GM21825 (cell line): ENCODE data around the gene MRC1.

ENCODE experiments used
- ATAC-seq: cut with Tn5 transposase; IDR thresholded peaks from one replicate; pipeline ENCODE4 v1.9.1; 2021; ENCODE audit warnings: mild to moderate bottlenecking, moderate library complexity; ENCODE audit not compliant: unreplicated experiment

Gene MRC1

DNA sequence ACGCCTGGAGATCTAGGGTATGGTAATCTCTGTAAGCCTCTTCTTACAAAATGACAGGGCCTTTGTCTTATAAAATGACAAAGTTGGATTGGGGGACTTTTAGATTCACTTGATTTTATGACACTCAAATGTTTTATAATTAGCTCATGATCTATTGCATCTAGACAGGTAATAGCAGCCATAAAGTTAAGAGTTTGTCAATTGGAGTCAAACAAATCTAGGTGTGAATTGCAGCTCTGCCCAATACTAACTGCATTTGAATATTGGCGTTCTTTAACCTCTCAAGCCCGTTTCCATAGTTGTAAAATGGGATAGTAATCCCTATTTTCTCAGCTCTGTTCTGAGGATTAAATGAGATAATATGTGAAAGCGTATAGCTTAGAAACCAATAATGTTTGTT, 14.1 kb upstream of the MRC1 start:
- no peak for ATAC-seq

DNA sequence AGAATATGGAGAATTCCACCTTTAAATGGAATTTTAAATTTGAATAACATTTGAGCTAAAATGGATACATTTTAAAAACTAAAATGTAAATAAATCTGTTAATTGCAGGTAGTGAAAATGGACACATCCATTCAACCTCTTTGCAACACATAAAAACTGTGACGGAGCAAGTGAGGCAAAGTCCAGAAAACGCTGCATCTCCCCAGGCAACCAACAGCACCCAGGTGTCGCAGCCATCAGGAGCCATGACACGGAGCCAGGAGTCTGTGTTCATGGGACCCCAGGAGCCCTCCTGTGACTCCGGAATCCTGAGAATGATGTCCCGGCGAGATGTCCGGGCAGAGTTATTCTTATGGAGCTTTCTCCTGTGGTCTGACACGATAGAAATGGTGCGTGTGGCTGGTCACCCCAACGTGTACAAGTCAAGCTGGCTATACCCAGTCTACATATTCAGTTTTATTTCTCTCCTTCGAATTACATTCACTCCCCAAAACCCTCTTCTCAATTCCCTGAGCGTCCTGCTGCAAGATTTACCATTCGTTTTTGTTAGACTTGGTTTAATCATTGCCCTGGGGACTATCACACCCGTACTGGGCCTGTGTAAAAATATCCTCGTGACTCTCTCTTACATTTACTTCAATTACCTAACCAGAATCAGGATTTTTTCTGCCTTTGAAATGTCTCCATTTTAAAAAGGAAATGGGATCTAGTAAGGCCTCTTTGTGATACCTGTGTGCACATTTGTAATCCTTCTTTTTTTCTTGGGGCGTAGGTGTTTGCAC, 13.1 kb upstream of the MRC1 start:
- no peak for ATAC-seq

DNA sequence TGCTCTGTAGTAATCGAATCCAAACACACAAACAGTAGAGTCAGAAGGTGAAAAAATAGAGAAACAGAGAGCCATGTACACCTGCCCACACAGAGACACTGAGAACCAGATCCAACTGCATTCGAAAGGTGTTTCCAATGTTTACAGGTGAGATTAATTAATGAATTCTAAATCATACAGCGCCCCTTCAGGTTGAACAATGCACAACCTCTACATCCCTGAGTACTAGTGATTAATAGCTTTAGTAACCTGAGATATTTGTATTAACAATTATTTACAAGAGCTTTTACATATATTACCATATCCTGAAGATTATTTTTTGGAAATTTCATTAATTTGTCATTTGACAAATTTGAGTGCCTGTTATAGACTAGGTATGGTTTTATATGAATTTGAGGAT, 7.6 kb upstream of the MRC1 start:
- ATAC-seq, result no peak

DNA sequence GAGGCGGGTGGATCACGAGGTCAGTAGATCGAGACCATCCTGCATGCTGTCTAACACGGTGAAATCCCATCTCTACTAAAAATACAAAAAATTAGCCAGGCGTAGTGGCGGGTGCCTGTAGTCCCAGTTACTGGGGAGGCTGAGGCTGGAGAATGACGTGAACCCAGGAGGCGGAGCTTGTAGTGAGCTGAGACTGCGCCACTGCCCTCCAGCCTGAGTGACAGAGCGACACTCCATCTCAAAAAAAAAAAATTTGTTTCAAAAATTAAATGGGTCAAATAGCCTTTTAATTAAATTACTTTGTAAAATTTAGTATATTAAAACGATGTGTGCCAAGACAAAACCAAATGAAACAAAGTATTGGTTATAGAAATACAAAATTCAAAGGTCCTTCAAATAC, 6.8 kb upstream of the MRC1 start:
- ATAC-seq, result no peak

DNA sequence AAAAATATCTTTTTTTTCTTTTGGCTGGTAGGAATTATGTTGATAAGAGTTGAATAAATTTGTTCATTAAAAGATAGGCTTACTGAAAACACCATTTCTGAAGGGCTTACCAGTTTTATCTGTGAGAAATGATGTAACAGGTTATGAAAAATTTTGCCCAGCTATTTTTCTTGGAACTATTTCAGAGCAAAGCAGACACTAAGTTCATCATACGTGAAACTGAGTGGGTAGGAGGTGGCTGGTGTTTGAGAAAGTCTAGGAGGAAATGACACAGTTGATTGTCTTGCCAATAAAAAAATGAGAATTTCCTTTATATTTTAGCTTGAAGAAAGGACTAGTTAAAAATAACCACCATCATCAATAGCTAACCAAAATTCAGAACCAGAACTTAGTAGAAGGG, 6.2 kb upstream of the MRC1 start:
- ATAC-seq, result no peak

DNA sequence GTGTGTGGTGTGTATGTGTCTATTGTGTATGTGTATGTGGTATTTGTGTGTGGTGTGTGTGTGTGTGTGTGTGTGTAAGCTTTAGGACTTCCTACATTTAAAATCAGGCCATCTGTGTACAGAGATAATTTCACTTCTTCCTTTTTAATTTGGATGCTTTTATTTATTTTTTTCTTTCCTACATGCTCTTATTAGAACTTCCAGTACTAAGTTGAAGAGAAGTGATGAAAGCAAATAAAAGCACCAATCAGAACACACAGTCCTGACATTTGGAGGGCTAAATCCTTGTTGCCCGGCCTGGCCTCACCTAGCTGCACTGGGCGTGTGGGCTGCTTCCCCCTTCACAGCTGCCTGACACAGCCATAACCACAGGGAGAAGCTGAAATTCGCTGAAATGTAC, 3.8 kb upstream of the MRC1 start:
- no peak for ATAC-seq

DNA sequence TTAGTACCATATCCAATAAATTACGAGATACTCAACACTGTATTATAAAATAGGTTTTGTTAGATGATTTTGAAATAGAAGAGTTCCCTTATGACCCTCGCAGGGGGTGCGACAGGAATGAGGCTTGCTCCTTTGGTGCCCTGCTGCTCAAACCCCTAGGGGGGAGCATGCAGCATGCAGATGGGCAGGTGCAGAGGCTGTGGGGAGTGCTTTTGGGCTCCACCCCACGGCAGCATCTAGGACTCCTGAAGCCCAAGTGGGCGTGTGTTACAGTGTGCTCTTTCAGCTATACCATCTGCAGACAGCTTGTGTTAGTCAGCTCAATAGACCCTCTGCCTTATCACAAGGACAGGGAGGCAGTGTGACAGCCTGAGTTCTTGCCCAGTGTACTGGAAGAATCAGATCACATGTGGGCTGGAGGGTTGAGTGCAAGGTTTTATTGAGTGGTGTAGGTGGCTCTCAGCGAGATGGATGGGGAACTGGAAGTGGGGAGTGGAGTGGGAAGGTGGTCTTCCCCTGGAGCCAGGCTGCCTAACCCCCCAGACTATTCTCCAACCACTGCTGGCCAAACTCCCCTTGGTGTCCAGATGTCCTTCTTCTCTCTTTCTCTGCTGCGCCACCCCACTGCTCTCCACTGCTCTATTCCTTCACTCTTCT, 3.1 kb upstream of the MRC1 start:
- ATAC-seq, result peak; percentile 61

DNA sequence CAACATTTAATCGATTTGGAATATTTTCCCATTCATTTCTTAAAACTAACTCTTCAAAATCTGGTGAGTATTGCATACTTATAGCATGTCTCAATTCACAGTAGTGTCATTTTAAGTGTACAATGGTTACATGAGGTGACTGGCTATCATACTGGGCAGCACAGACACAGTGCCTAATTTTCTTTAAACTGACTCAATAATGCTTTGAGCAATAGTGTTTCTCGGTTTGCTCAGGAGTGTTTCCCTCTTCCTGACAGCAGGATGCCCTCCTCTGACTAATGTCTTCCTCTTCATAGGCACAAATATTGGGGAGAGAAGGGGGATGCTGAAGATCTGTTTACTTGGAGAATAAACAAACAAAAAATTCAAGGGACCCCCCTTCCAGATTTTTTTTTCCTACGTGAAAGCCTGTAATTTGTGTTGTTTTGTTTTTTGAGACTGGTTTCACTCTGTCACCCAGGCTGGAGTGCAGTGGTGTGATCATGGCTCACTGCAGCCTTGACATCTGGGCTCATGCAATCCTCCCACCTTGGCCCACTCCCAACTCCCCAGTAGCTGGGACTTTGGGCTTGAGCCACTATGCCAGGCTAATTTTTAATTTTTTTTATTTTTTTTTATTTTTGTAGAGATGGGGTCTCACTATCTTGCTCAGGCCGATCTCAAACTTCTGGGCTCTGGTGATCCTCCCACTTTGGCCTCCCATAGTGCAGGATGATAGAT, 2.2 kb downstream of the MRC1 start:
- ATAC-seq, result no peak

DNA sequence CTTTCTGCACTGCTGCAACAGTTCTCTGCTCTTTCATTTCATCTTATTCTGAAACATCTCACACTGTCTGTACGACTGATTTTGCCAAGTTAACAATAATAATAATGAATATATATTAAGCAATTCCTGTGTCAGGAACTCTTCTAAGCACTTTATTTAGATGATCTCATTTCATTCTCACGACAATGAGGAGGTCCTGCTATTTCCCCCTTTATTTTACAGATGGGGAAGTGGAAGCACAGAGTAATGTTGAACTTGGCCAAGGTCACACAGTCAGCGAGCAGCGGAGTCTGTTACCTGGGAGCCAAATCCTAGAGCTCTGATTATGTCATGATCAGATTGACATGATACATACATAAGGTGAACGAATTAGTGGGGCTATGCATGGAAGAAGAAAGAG, 5.8 kb downstream of the MRC1 start:
- ATAC-seq, result no peak

DNA sequence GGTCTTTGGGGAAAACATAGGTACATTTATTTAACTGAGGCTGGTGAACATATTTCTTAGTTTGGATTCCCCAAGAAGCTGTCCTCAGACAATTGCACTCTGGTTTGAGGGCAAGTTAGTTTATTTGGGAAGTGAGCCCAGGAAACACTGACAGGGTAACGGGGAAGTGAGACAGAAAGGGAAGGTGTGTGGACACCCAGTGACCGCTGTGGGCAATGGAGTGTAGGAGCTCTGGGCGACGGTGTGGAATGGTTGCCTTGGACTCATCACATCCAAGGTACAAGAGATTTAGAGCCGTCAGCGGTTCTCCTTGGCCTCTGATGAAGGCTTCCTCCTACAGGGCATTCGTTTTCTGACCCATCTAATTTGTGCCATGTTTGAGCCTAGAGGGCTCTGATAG, 7.1 kb downstream of the MRC1 start:
- no peak for ATAC-seq

DNA sequence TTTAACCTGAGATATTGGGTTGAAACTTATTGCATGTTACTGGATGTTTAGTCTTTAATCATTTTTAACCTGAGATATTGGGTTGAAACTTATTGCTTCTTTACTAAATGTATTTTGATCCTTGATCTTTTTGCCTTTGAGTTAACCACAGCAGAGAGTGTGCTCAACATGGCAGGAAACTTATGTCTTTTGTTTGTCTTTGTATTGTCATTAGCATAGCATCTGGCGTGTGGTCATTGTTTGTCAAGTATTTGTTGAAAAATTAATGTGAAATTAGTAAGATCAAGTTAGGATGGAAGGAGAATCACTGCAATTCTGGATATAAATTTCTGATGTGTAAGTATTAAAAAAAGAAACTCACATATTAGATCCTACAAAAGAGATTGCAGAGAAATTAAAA, 8.2 kb downstream of the MRC1 start:
- no peak for ATAC-seq

DNA sequence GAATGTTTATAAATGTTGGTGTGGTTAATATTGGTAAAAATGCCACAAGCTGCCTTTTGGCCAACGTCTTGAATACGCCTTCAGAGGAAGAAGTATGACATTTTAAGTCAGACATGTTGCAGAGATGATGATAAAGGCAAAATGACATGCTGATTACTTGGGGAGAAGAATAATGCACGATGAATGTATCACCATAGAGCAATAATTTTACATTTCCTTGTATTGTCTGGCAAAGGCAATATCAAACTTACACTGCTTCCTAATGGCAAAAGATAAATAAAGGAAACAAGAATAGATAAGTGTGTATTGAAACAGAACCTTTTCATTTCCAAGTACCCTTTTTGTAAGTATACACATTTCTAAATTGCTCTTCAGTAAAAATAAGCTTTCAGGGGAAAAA, 8.6 kb downstream of the MRC1 start:
- ATAC-seq, result no peak

DNA sequence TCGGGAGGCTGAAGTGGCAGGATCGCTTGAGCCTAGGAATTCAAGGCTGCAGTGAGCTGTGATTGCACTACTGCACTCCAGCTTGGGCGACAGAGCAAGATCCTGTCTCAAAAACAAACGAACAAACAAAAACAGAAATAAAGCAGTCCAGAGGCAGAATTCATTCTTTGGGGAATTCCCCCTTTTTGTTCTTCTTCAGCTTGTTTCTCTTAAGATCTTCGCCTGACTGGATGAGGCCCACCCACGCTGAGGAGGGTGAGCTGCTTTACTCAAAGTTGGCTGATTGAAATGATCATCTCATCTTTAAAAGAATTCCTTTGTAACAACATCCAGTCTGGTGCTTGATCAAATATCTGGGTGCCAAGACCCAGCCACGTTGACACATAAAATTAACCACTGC, 10.7 kb downstream of the MRC1 start:
- ATAC-seq, result no peak

DNA sequence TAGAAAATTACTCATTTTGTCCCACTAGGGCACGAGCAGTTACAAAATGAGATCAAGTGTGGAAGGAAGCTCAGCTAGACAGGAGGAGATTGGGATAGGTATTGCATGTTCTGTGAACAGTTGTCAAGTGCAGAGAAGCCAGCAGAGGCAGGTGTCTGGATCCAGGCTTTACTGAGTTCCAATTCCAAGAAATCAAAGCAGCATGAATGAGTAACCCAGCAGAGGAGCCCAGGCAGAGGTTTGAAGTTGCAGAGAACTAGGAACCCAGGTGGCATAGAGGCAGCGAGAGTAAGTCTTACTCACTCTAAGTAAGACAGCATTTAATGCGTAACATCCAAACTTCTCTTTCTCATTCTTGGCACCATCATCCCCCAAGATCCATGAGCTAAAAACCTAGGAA, 11.8 kb downstream of the MRC1 start:
- no peak for ATAC-seq

DNA sequence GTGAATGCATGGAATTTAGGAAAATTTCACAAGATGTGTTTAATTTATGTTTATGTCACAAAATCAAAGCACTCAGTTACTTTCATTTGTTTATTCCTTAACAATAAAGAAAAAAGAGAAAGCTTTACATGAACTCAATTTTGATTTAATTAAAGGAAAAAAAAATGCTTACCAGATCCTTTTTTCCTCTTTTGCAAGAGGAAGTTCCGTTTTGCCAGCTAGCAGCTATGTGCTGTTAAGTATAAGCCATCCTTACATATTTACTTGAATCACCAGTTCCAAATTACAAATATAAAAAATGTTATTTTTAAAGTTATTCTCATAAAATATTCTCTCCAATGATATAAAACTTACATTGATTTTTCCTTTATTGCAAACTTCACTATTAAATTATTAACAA, 12.7 kb downstream of the MRC1 start:
- no peak for ATAC-seq

DNA sequence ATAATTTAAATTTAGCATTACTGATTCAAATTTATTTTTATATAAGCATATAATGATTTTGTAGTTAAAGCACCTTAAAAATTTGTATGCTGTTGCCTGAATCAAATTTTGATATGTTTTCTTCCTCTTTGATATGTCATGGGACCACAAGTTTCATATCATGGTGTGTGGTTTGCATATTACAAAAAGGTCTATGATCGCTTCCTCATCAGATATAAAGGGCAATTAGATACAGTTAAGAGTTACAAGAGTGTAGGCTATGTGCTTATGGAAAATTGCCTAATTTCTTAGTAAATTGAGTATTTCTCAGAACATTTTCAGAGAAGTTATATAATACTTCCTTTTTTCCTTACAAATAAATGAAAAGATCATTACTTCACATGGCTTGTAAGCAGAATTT, 22.2 kb downstream of the MRC1 start:
- no peak for ATAC-seq

DNA sequence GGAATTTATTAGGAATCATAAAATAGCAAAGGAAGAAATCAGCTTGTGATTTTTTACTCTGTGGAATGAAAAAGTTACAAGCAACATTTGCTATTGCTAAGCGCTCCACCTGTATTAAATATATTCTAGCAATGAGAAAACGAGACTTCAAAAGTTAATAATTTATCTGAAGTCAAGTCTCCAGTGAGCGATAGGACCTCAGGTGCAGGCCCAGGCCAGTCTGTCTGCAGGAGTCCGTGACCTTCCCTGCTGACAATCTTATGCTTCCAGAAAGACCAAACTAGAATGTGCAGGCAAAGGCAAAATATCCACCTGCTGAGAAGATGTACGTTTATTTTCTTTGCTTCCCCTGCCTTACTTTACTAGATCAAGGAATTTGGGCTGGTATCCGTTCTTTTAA, 22.7 kb downstream of the MRC1 start:
- no peak for ATAC-seq

DNA sequence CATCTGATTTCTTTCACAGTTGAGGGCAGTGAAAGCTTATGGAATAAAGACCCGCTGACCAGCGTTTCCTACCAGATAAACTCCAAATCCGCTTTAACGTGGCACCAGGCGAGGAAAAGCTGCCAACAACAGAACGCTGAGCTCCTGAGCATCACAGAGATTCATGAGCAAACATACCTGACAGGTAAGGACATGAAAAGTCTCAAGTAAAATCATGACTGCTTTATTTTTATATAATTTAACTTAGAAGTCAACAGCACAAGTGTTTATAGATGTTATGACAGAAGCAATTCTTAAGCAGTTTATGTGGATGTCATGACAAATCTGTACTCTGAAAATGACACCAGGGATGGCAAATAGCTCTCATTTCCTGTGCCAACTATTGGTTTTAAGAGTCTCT, 24.5 kb downstream of the MRC1 start:
- no peak for ATAC-seq

DNA sequence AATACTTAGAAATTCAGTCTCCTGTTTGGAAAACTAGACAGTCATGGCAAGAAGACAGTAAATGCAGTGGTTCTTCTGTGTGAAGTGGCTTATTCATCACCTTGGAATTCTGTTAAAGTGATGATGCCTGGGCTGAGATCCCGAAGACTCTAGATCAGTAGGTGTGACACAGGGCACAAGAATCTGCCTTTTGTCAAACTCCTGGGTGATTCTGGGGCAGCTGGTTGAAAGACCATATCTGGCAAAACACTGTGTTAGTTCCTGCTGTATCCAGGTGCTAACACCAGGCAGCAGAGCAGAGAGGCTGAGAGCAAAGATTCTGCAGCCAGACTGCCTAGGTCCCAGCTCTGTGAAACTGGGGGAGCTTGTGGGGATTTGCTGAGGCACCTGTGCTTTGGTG, 26.5 kb downstream of the MRC1 start:
- ATAC-seq, result no peak

DNA sequence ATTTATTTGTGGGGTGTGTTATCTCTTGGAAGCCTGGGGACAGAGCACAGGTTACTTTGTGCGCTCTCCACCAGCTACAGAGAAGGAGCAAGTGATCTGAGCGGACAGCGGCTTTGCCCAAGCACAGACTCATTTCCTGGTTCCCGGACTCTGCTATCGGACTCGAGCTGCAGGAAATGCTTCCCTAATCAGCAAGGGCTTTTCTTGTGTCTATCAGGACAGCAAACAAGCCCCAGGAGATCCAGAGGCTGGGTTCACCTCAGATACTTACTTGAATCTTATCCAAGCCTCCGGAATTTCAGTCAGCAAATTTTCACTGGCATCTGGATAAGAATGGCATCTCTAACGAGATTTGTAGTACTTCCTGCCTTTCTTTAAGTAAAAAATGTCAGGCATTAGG, 27.8 kb downstream of the MRC1 start:
- no peak for ATAC-seq

DNA sequence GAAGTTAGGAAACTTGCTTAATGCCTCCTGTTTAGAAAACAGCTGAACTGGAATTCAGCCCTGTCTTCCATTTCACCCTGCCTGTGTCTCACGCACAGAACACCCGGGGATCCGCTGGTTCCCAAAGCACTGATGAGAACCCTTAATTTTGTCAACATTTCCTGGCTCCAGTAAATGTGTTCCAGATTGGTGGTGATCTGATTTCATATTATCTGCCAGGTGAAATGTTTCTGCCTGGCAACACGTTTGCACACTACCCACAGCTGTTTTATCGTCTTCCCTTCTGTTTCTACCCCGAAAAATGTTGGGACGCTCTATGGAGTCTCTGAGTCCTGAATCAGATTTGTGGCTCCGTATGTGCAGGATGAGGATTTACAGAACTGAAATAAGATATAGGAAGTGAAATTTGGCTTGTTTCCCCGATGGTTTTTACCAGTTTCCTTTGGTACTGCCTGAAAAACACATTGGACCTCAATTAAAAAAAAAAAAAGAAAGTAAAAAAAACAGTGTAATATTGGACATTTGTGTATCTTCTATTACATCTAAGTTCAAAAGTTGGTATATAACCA, 29.0 kb downstream of the MRC1 start:
- no peak for ATAC-seq

DNA sequence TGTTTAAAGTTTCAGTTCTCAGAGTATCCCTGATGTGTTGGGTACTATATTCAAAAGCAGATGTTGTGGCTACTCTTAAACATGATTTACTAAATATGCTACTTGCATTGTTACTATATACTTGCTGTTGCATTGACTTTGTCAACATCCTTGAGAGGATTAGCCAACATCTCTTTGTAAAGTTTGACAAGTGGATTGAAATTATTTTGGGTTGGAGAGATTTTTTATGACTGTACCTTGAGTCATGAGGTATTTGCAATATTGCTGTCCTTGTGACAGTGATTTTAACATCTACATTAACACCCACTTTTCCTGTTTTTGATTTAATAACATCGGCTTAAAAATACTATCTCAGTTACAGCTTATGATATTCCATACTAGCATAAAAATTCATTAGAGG, 31.9 kb downstream of the MRC1 start:
- ATAC-seq, result no peak
